ENCODE measurements around the gene IBA57.
"Not testable (repeated sequence)": the region's sequence is repeated elsewhere in the genome, so short reads cannot be mapped to it uniquely, and the experiment has no call there.

The IBA57 gene

DNA sequence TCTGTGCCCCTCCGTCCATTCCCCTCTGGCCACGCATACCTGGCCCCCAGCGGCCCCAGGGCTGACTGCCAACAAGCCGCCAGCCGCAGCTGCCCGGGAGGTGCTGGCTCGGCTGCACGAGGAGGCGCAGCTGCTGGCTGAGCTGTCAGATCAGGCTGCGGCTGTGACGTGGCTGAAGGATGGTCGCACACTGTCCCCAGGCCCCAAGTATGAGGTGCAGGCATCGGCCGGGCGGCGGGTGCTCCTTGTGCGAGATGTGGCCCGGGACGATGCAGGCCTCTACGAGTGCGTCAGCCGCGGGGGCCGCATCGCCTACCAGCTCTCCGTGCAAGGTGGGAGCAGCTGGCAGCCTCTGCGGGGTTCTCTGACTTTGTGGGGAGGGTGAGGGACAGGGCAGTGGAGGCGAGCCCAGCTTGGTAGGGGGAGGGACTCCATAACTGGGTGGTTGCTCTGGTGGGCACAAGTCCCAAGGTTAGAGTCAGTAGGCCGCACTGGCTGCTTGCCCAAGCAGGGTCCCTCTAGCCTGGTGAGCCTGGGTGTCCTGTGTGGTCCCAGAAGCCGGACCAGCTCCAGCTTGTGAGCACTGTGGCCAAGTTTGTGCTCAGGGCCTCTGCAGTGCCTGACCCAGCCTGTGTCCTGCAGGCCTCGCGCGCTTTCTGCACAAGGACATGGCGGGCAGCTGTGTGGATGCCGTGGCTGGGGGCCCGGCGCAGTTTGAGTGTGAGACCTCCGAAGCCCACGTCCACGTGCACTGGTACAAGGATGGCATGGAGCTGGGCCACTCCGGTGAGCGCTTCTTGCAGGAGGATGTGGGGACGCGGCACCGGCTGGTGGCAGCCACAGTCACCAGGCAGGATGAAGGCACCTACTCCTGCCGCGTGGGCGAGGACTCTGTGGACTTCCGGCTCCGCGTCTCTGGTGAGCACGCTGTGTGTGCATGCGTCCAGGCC lies 51.0 kb downstream of the IBA57 start:
- Mint-ChIP-seq H3K9me3 (no peaks in the 10 kb centered on the region), H3K4me1 (peaks cover 16% of the 10 kb centered on the region), H3K27ac (no peak overlapping the region), H3K4me3 (no peak overlapping the region), H3K27me3 (no peaks in the 10 kb centered on the region)
- DNase-seq (no peak), ATAC-seq (no peak)

DNA sequence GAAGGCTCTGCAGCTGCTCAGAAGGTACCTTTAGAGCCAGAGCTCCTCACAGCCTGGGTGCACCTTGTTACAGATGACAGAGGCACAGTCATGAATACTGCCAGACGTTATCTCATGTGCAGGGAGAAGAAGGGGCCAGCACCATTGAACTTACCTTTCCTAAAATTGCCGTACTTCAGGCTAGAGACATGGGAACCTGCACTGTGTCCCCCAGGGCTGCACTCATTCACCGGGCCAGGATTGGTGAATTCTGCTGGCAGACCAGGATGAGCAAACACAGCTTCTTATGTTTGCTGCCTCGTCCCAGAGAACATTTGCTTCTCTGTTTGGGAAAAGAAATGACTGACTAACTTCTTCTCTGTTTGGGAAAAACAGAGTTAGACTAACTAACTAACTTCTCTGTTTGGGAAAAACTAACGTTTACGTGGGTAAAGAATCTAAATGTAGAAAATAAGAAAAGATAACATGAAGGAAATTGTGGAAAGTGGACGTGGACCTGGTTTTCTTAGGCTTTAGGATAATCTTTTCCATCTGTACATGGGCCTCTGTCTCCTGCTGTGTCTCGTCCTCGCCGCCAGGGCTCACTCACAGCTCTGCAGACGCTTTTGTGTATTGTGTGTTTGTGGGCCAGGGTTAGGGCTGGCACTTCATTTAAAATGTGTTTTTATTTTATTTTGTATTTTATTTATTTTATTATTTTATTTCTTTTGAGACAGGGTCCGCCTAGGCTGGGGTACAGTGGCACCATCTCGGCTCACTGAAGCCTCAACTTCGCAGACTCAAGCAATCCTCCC lies 52.1 kb downstream of the IBA57 start:
- Mint-ChIP-seq H3K27me3 (no peaks in the 10 kb centered on the region), H3K9me3 (no peaks in the 10 kb centered on the region), H3K27ac (peak overlapping the region in 1 of 2 donors; percentile 69), H3K4me1 (peaks cover 13% of the 10 kb centered on the region), H3K4me3 (no peak overlapping the region)
- ATAC-seq (no peak), DNase-seq (no peak)

DNA sequence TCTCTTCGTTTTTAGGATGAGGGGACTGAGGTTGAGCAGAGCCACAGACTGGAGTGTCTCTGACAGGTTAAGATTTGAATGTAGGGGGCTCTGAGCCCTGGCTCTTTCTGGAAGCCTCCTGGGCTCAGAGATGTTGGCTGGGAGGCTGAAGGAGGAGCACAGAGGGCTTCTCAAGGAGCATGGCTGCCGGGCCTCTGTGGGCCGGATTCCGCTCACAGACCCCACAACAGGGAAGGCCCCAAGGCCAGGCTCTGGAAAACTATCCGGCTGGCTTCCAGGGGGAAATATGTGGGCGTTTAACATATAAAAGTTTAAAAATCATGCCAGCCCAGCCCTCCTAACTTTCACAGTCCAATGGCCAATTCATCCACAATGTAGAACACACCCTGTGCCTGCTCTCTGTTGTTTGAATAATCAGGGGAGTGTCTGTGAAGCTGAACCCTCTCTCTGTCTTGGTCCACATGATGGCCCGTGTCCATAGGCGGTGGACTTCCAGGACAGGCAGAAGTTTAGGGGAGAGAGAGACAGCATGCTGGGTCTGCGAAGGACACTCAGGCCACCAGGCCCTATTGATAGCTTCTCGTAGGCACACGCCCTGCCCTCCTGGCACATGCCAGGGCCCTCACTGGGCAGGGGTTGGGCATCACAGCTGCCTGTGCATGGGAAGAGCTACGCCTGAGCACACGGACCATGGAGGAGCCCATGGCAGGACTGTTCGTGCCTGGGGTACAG lies 53.1 kb downstream of the IBA57 start:
- ATAC-seq: no peak
- H3K27me3 Mint-ChIP-seq: no peaks in the 10 kb centered on the region
- H3K9me3 Mint-ChIP-seq: peaks cover 0 to 9% of the 10 kb centered on the region in 2 donors
- no peak overlapping the region for H3K4me3 Mint-ChIP-seq
- H3K27ac Mint-ChIP-seq: no peak overlapping the region
- no peak for DNase-seq
- H3K4me1 Mint-ChIP-seq: peaks cover 7% of the 10 kb centered on the region

- H3K4me1 Mint-ChIP-seq: peaks cover 6% of the 10 kb centered on the region
- no peak for ATAC-seq
These were observed 53.8 kb downstream of the IBA57 start for GRCh38 chr1:228219245-228219961.

GRCh38 chr1:228219962-228220780 lies 54.6 kb downstream of the IBA57 start:
- Mint-ChIP-seq H3K27ac (no peak overlapping the region), H3K27me3 (no peaks in the 10 kb centered on the region), H3K4me3 (no peak overlapping the region), H3K9me3 (peaks cover 0 to 24% of the 10 kb centered on the region in 2 donors), H3K4me1 (no peaks in the 10 kb centered on the region)
- no peak for DNase-seq
- no peak for ATAC-seq

More at GRCh38 chr1:228219245-228219961, 53.8 kb downstream of the IBA57 start:
- Mint-ChIP-seq H3K4me3 (no peak overlapping the region), H3K27ac (no peak overlapping the region), H3K27me3 (no peaks in the 10 kb centered on the region), H3K9me3 (peaks cover 0 to 16% of the 10 kb centered on the region in 2 donors)
- DNase-seq: no peak

GRCh38 chr1:228221097-228221496 lies 55.5 kb downstream of the IBA57 start:
- H3K27me3 Mint-ChIP-seq, ATAC-seq, H3K4me3 Mint-ChIP-seq, H3K4me1 Mint-ChIP-seq, H3K27ac Mint-ChIP-seq, DNase-seq: not testable (repeated sequence)
- H3K9me3 Mint-ChIP-seq: peaks cover 0 to 24% of the 10 kb centered on the region in 2 donors

DNA sequence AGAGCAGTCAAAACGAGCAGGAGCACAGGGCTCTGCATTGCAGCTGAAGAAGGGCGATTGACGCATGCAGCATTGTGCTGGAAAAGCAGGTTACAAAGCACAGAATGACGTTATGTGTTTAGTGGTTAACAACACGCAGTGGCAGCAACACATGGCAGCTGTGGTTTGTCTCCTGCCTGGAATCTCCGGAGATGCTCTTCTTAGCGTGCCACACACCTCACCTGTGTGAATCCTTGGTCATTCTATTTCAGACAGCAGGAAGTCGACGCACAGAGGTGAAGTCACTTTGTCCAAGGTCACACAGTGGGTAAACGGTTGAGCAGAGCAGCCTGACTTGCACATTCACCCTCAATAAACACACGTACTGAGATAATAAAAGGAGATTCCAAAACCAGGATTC lies 56.9 kb downstream of the IBA57 start:
- DNase-seq: no peak
- Mint-ChIP-seq H3K27ac (no peak overlapping the region), H3K27me3 (no peaks in the 10 kb centered on the region), H3K4me3 (no peak overlapping the region), H3K4me1 (no peaks in the 10 kb centered on the region), H3K9me3 (peaks cover 0 to 24% of the 10 kb centered on the region in 2 donors)
- no peak for ATAC-seq

GRCh38 chr1:228224198-228225164 lies 58.9 kb downstream of the IBA57 start:
- no peak overlapping the region for H3K4me3 Mint-ChIP-seq
- H3K4me1 Mint-ChIP-seq: no peaks in the 10 kb centered on the region

GRCh38 chr1:228225165-228225710 lies 59.6 kb downstream of the IBA57 start:
- Mint-ChIP-seq H3K4me1 (no peaks in the 10 kb centered on the region), H3K4me3 (no peak overlapping the region), H3K9me3 (peaks cover 0 to 24% of the 10 kb centered on the region in 2 donors), H3K27me3 (no peaks in the 10 kb centered on the region), H3K27ac (no peak overlapping the region)
- ATAC-seq: no peak
- DNase-seq: no peak

More at GRCh38 chr1:228224198-228225164, 58.9 kb downstream of the IBA57 start:
- Mint-ChIP-seq H3K27ac (no peak overlapping the region), H3K27me3 (no peaks in the 10 kb centered on the region), H3K9me3 (peaks cover 0 to 24% of the 10 kb centered on the region in 2 donors)
- DNase-seq: peak in 1 of 2 donors; percentile 4
- no peak for ATAC-seq

DNA sequence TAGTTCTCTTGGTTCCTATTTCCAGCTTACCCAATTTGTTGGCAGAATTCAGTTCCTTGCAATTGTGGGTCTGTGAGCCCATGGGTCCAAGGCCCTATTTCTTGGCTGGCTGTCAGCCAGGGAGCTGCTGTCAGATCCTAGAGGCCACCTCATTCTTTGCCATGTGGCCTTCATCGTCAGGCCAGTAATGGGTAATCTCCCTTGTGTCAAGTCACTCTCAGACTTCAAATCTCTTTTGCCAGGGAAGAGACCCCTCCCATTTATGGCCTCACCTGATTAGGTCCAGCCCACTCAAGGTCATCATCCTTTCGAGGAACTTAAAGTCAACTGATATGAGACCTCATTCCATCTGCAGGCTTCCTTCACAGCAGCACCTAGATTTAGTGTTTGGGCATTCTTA lies 60.1 kb downstream of the IBA57 start:
- no peak for ATAC-seq
- Mint-ChIP-seq H3K4me1 (no peaks in the 10 kb centered on the region), H3K4me3 (no peak overlapping the region)

GRCh38 chr1:228226141-228226874 lies 60.7 kb downstream of the IBA57 start:
- no peak overlapping the region for H3K4me3 Mint-ChIP-seq
- no peak for ATAC-seq
- no peak overlapping the region for H3K27ac Mint-ChIP-seq
- H3K4me1 Mint-ChIP-seq: no peaks in the 10 kb centered on the region
- H3K27me3 Mint-ChIP-seq: no peaks in the 10 kb centered on the region
- H3K9me3 Mint-ChIP-seq: peaks cover 0 to 24% of the 10 kb centered on the region in 2 donors
- DNase-seq: peak in 1 of 2 donors; percentile 1

More for the DNA sequence above, 60.1 kb downstream of the IBA57 start:
- peak in 1 of 2 donors; percentile 2 for DNase-seq
- Mint-ChIP-seq H3K9me3 (peaks cover 0 to 24% of the 10 kb centered on the region in 2 donors), H3K27me3 (no peaks in the 10 kb centered on the region), H3K27ac (no peak overlapping the region)

- H3K27me3 Mint-ChIP-seq: no peaks in the 10 kb centered on the region
These were observed 61.6 kb downstream of the IBA57 start for GRCh38 chr1:228226956-228227791.

More at GRCh38 chr1:228226956-228227791, 61.6 kb downstream of the IBA57 start:
- peak overlapping the region in 1 of 2 donors; percentile 54 for H3K27ac Mint-ChIP-seq
- DNase-seq: no peak
- no peak overlapping the region for H3K4me3 Mint-ChIP-seq
- ATAC-seq: no peak
- peaks cover 0 to 28% of the 10 kb centered on the region in 2 donors for H3K9me3 Mint-ChIP-seq
- H3K4me1 Mint-ChIP-seq: no peaks in the 10 kb centered on the region
